ENCODE measurements around the gene TMED3.

The TMED3 gene

GRCh38 chr15:79310985-79311900 is at the start of gene TMED3:
TMED3 (plus strand) TSS chr15:79311112; CDS start chr15:79311250, 138 bp downstream.
- DNase-seq (ENCODE audit: low read depth) = peak; percentile 90

- no peak for DNase-seq (ENCODE audit: low read depth)
These were observed 49.1 kb upstream of the TMED3 start for GRCh38 chr15:79261836-79262235.

GRCh38 chr15:79265167-79265566 is 45.7 kb upstream of the TMED3 start:
- DNase-seq (ENCODE audit: low read depth) = no peak

GRCh38 chr15:79265987-79266579 is 44.8 kb upstream of the TMED3 start:
- no peak for DNase-seq (ENCODE audit: low read depth)

- no peak for DNase-seq (ENCODE audit: low read depth)
These were observed 28.3 kb upstream of the TMED3 start, which contains the start of gene ANKRD34C for GRCh38 chr15:79282371-79283251. ANKRD34C (plus strand) TSS chr15:79282722; CDS start chr15:79293285, 10,563 bp downstream.

- DNase-seq (ENCODE audit: low read depth) = no peak
These were observed 27.5 kb upstream of the TMED3 start for GRCh38 chr15:79283252-79284048.

- no peak for DNase-seq (ENCODE audit: low read depth)
These were observed 20.2 kb upstream of the TMED3 start for GRCh38 chr15:79290642-79291275.

GRCh38 chr15:79292011-79292410 is 18.9 kb upstream of the TMED3 start:
- no peak for DNase-seq (ENCODE audit: low read depth)

- DNase-seq (ENCODE audit: low read depth) = no peak
These were observed 16.8 kb upstream of the TMED3 start for GRCh38 chr15:79294075-79294474.

- DNase-seq (ENCODE audit: low read depth) = no peak
These were observed 14.3 kb upstream of the TMED3 start for GRCh38 chr15:79296583-79296982.

- no peak for DNase-seq (ENCODE audit: low read depth)
These were observed 11.6 kb upstream of the TMED3 start for GRCh38 chr15:79299126-79299840.

- no peak for DNase-seq (ENCODE audit: low read depth)
These were observed 11.1 kb upstream of the TMED3 start for GRCh38 chr15:79299841-79300235.

- no peak for DNase-seq (ENCODE audit: low read depth)
These were observed 3.7 kb upstream of the TMED3 start for GRCh38 chr15:79307251-79307650.

- no peak for DNase-seq (ENCODE audit: low read depth)
These were observed 2.0 kb upstream of the TMED3 start for GRCh38 chr15:79308874-79309273.

GRCh38 chr15:79310612-79310984 is 314 bp upstream of the TMED3 start:
- DNase-seq (ENCODE audit: low read depth) = peak; percentile 33

GRCh38 chr15:79311901-79312553 is 1.1 kb downstream of the TMED3 start:
- no peak for DNase-seq (ENCODE audit: low read depth)

GRCh38 chr15:79314186-79314585 is 3.3 kb downstream of the TMED3 start:
- DNase-seq (ENCODE audit: low read depth) = no peak

- DNase-seq (ENCODE audit: low read depth) = no peak
These were observed 3.9 kb downstream of the TMED3 start for GRCh38 chr15:79314811-79315210.

GRCh38 chr15:79315623-79316328 is 4.9 kb downstream of the TMED3 start:
- no peak for DNase-seq (ENCODE audit: low read depth)
